H1 (cell line): ENCODE results near the gene PCSK4. TPM values are rescaled to one million over a fixed set of nuclear protein-coding genes. Genes with fewer than 3 reads are reported as not detected.

Source experiments
- ASH2L ChIP-seq: fragments of 200-600, 300-600 bp; sonication (generic); IDR thresholded peaks from one replicate; pipeline ENCODE4 v1.7.1; 2017; ENCODE audit warnings: low read length
- ATF3 ChIP-seq: IDR thresholded peaks from 2 replicates; pipeline ENCODE4 v1.6.1; 2011; ENCODE audit warnings: low read depth, mild to moderate bottlenecking, low read length; ENCODE audit not compliant: insufficient read depth
- CEBPB ChIP-seq: IDR thresholded peaks from 2 replicates; pipeline ENCODE4 v1.6.1; 2012; ENCODE audit warnings: low read depth, low read length
- CHD2 ChIP-seq: IDR thresholded peaks from 2 replicates; pipeline ENCODE4 v1.6.1; 2012; ENCODE audit warnings: low read length, improper control_type of control experiment
- CTCF ChIP-seq, 3 experiments: IDR thresholded peaks; 1 replicate in 2 of 3; 2 replicates in 1 of 3; pipeline versions ENCODE4 v1.5.1 to v1.6.1; 2011; ENCODE audit warnings: low read length in 3 of 3, mild to moderate bottlenecking in 3 of 3, inconsistent platforms in 2 of 3, low read depth in 1 of 3, moderate library complexity in 1 of 3; ENCODE audit not compliant: insufficient read depth in 1 of 3; ENCODE audit errors: control extremely low read depth in 1 of 3
- EP300 ChIP-seq, 2 experiments: IDR thresholded peaks; 1 replicate in 1 of 2; 2 replicates in 1 of 2; pipeline ENCODE4 v1.6.1; 2011 to 2012; ENCODE audit warnings: low read depth in 2 of 2, low read length in 2 of 2, mild to moderate bottlenecking in 2 of 2, borderline replicate concordance in 1 of 2, inconsistent platforms in 1 of 2, moderate library complexity in 1 of 2
- JUN ChIP-seq: IDR thresholded peaks from 2 replicates; pipeline ENCODE4 v1.6.1; 2011; ENCODE audit warnings: low read depth, mild to moderate bottlenecking, improper control_type of control experiment, low read length
- KDM1A ChIP-seq: fragments of 200-600, 300-600 bp; sonication (generic); IDR thresholded peaks from 2 replicates; pipeline ENCODE4 v1.7.1; 2016; ENCODE audit warnings: mild to moderate bottlenecking, low read length, borderline replicate concordance
- KDM4A ChIP-seq: IDR thresholded peaks from one replicate; pipeline ENCODE4 v1.7.1; 2012; ENCODE audit warnings: low read depth, mild to moderate bottlenecking, moderate library complexity, low read length, inconsistent platforms; ENCODE audit not compliant: severe bottlenecking
- KDM5A ChIP-seq: fragments of 200-600 bp; IDR thresholded peaks from 2 replicates; pipeline ENCODE4 v1.7.1; 2012; ENCODE audit warnings: mild to moderate bottlenecking, low read length, inconsistent platforms, mixed read lengths
- MAFK ChIP-seq: IDR thresholded peaks from 2 replicates; pipeline ENCODE4 v1.6.1; 2012; ENCODE audit warnings: low read depth, mild to moderate bottlenecking, improper control_type of control experiment, low read length
- NRF1 ChIP-seq: IDR thresholded peaks from 2 replicates; pipeline ENCODE4 v1.6.1; 2011; ENCODE audit warnings: mild to moderate bottlenecking, low read depth, low read length, improper control_type of control experiment
- POLR2AphosphoS5 ChIP-seq: IDR thresholded peaks from 2 replicates; pipeline ENCODE4 v1.6.1; 2011; ENCODE audit warnings: low read depth, low read length
- RAD21 ChIP-seq, 2 experiments: IDR thresholded peaks in 1 of 2; conservative IDR thresholded peaks in 1 of 2; 2 replicates each; pipeline ENCODE4 v1.6.1; 2011; ENCODE audit warnings: low read depth in 2 of 2, low read length in 2 of 2, improper control_type of control experiment in 1 of 2, inconsistent platforms in 1 of 2, mild to moderate bottlenecking in 1 of 2, moderate library complexity in 1 of 2
- RBBP5 ChIP-seq: IDR thresholded peaks from 2 replicates; pipeline ENCODE4 v1.7.1; 2012; ENCODE audit warnings: low read depth, mild to moderate bottlenecking, inconsistent platforms, low read length, moderate library complexity, borderline replicate concordance
- RNF2 ChIP-seq: fragments of 200-900, 300-1000 bp; sonication (generic); IDR thresholded peaks from 2 replicates; pipeline ENCODE4 v1.7.1; 2016; ENCODE audit warnings: borderline replicate concordance, low read depth, mild to moderate bottlenecking, antibody characterized with exemption, low read length; ENCODE audit not compliant: poor library complexity, severe bottlenecking; ENCODE audit errors: missing control alignments
- TAF1 ChIP-seq: IDR thresholded peaks from 2 replicates; pipeline ENCODE4 v1.6.1; 2011; ENCODE audit warnings: mild to moderate bottlenecking, low read depth, low read length
- TAF7 ChIP-seq: optimal IDR thresholded peaks from 2 replicates; pipeline ENCODE3; 2011; ENCODE audit warnings: low read depth, mild to moderate bottlenecking, inconsistent platforms, low read length, moderate library complexity, borderline replicate concordance
- polyA plus RNA-seq, 7 experiments: library from polyadenylated mRNA; depleted of rRNA in 3 of 7; stranded (reverse) in 5 of 7; unstranded in 2 of 7; fragments of >200 nt in 5 of 7; fragments of 200-250 nt in 2 of 7; gene quantifications; 1 replicate in 5 of 7; 2 replicates in 1 of 7; 4 replicates in 1 of 7; pipeline versions ENCODE4 v1.2.1 to v1.2.3, GENCODE V29; 2011 to 2013; ENCODE audit warnings: missing spikeins in 2 of 7, mixed read lengths in 2 of 7
- total RNA-seq: library from RNA; stranded (reverse); fragmentation: NEBNext Ultra II Directional; extraction: Animal tissue kit (Norgen Biotek cat#: 25700); gene quantifications from 2 replicates; pipeline ENCODE4 v1.2.1, GENCODE V29; 2021

PCSK4 gene
- total and polyA plus RNA-seq, 2 of the 8 experiments (the other 6 are each of a cell fraction or from before 2014, with no cell fraction given) = 9.8 to 10.7 TPM

GRCh38 chr19:1507763-1508506, 17.8 kb upstream of the PCSK4 start (continued):
- no peak for TF ChIP-seq KDM1A
- peak; percentile 85 for TF ChIP-seq CHD2
- TF ChIP-seq ASH2L = peak; percentile 46
- no peak for TF ChIP-seq RAD21 (IDR thresholded peaks at IDR 0.05 in 1 of 2, conservative IDR thresholded peaks at IDR 0.05 in 1 of 2; ENCODE audit: low read depth in 2 of 2, low read length in 2 of 2)
- TF ChIP-seq CEBPB = 0 out of 2 replicates have a peak, but pooled peaks have one; percentile 34
- peak; percentile 61 for TF ChIP-seq KDM4A
- no peak for TF ChIP-seq TAF7
- no peak for TF ChIP-seq MAFK
- no peak for TF ChIP-seq TAF1
- TF ChIP-seq RBBP5 = no peak
- TF ChIP-seq ATF3 = no peak
- no peak for TF ChIP-seq NRF1
- TF ChIP-seq KDM5A = no peak
- TF ChIP-seq JUN = no peak
- no peak for TF ChIP-seq CTCF (IDR thresholded peaks at IDR 0.05; ENCODE audit: control extremely low read depth in 1 of 3, insufficient read depth in 1 of 3, low read depth in 1 of 3, low read length in 3 of 3)
- TF ChIP-seq RNF2 = no peak
- no peak for TF ChIP-seq POLR2AphosphoS5
- no peak for TF ChIP-seq EP300 (IDR thresholded peaks at IDR 0.05; ENCODE audit: borderline replicate concordance in 1 of 2, low read depth in 2 of 2, low read length in 2 of 2)
